ENCODE results near the gene AGRP.
A peak's percentile ranks its signal among the peaks of the same experiment; 100 is the strongest.
"Not testable (repeated sequence)": the region's sequence is repeated elsewhere in the genome, so short reads cannot be mapped to it uniquely, and the experiment has no call there.

The AGRP gene

DNA sequence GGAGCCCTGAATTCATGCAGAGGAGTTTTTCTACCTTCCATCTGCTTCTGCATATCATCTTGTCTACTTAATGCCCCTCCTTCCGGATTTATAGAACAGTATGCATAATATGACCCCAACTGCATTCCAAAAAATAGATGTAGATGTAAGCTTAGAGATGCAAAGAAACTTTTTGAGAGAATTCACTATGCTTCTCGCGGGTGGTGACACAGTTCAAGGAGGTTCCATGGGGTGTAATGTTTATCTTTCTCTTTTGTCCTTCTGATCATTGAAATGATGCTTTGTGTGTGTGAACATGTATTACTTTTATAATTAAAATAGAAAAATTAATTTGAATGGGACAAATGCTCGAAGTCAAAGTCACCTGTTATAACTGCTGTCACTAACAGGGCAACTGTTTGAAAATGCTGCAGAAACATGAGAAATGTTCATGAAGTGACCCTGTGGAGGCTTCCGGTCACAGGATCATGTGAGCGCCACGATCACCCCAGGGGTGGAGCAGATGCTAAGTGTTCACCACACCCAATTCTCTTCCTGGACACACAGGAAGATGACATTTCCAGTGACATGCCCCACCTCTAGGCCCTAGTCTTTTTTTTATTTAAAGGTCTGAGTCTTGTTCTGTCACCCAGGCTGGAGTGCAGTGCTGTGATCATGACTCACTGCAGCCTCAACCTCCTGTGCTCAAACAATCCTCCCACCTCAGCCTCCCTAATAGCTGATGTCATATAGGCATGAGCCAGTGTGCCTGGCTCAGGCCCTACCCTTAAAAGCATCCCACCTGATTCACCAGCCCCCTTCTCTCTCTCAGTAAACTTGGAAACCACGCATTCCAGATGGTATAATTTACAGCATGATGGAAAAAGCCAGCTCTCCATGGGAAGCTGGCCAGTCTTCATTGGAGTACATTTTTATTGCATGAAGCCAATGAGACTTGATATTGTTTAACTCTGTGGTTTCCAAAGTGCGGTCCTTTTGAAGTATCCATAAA, 21.0 kb upstream of the AGRP start:
- no peak for DNase-seq (ENCODE audit: low spot score)

- DNase-seq (ENCODE audit: low spot score): no peak
Measured at GRCh38 chr16:67499106-67499505, 15.8 kb upstream of the AGRP start.

- DNase-seq (ENCODE audit: low spot score): no peak
Measured at GRCh38 chr16:67490335-67491096, 7.2 kb upstream of the AGRP start.

- DNase-seq (ENCODE audit: low spot score): no peak
Measured at GRCh38 chr16:67489401-67490083, 6.2 kb upstream of the AGRP start.

GRCh38 chr16:67487561-67487960, 4.2 kb upstream of the AGRP start:
- DNase-seq (ENCODE audit: low spot score): not testable (repeated sequence)

GRCh38 chr16:67486805-67487204, 3.5 kb upstream of the AGRP start:
- no peak for DNase-seq (ENCODE audit: low spot score)

- DNase-seq (ENCODE audit: low spot score): no peak
Measured at GRCh38 chr16:67483731-67484525, 581 bp upstream of the AGRP start.

DNA sequence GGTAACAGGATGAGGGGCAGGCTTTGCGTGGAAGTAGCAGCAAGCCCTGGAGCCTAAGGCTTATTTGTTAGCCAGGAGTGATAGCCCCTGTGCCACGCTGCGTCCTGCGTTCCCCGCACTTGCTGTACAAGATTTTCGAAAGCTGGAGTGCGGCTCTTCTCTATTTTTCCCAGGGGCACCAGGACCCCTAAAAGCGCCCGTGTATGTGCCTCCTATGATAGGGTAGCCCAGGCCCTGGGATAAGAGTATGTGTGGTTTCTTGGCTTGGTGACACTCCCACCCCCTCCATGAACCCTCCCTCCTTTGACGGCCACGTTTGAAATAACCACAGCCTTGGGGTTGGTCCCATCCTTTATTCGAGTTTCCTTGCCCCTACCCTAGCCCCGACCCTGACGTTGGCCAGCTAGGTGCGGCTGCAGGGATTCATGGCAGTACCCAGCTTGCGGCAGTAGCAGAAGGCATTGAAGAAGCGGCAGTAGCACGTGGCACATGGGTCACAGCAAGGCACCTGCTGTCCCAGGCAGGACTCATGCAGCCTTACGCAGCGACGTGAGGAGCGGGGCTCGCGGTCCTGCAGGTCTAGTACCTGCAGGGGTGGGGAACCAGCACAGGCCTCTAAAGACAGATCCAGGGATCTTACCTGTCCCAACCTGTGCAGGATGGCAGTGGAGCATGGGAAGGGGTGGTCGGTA, 968 bp downstream of the AGRP start:
- DNase-seq (ENCODE audit: low spot score): no peak

DNA sequence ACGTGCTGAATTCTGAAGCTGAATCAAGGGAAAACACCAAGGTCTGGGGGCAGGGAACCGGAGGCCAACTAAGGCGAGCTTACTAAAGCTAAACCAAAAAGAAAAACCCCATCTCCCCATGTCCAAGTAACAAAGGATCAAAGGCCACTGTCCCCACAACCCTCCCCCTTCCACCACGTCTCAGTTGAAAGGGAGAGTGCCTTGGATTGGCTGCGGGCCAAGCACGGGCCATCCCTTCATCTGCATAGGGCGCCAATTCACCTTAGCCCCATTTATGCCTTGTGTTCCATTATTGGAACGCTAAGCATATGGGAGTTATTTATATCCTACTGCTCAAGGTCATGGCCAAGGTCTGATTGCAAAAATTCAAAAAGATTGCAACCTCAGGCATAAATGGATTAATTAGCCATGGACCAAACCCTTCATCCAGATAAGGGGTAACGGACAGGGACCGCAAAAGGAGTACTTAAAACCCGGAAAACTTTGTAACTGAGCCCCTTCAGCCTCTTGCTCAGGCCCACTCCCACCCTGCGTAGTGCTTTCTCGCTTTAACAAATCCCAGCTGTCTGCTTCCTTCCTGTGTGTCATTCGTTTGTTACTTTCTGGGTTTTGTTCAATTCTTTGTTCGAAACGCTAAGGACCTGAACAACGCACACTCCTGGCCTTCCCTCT, 1.6 kb downstream of the AGRP start:
- DNase-seq (ENCODE audit: low spot score): no peak

DNA sequence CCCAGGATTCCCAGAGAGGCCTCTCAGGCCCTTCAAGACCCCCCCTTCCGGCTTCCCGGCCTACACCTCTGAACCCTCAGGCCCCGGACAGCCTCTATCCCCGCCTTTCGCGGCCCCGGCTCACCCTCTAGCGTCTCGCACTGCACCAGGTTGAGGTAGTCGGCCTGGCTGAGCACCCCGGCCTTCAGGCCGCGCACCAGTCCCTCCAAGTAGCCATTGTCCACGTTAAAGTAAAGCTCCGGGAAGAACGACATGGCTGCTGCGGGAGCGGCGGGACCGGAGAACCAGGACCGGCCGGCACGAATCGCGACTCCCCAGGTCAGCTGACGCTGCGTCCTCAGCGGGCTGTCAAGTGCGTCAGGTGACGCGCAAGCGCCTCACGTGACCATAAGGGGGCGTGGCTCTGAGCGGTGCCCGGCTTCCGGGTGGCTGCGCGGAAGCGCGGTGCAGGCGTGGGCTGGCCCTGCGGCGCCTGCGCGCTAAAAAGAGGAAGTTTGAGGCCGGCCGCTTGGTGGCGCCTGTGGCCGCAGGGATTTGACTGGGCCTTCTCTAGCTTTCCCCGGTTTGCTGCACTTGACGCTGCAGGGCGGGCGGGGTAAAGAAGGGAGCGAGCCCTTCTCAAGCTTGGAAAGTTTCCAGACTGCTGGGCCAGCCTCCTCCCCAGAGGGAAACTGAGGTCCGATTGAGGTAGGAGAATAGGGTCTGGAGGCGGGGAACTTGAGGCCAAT, 2.4 kb downstream of the AGRP start, which contains the start of gene ATP6V0D1:
ATP6V0D1 (minus strand) TSS at position 325 of the 728 bp plus-strand sequence; CDS start at position 254, 71 bp downstream.
- peak; percentile 98 for DNase-seq (ENCODE audit: low spot score)

DNA sequence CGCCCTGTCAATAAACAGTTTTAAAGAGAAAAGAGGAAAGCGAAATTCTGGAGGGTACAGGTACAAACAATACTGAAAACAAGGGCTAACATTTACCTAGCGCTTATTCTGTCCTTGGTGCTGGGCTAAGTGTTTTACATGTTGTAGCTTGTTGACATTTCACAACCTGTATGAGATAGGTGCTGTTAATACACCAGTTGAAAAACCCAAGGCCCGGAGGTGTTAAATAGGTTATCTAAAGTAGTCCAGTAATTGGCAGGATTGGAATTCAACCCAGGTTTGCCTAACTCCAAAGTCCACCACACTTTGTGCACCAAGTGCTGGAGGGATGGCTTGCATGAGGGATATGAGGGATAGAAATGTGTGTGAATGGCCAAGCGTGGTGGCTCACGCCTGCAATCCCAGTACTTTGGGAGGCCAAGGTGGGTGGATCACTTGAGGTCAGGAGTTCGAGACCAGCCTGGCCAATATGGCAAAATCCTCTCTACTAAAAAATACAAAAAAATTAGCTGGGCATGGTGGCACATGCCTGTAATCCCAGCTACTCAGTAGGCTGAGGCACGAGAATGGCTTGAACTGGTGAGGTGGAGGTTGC, 5.3 kb downstream of the AGRP start:
- no peak for DNase-seq (ENCODE audit: low spot score)

DNA sequence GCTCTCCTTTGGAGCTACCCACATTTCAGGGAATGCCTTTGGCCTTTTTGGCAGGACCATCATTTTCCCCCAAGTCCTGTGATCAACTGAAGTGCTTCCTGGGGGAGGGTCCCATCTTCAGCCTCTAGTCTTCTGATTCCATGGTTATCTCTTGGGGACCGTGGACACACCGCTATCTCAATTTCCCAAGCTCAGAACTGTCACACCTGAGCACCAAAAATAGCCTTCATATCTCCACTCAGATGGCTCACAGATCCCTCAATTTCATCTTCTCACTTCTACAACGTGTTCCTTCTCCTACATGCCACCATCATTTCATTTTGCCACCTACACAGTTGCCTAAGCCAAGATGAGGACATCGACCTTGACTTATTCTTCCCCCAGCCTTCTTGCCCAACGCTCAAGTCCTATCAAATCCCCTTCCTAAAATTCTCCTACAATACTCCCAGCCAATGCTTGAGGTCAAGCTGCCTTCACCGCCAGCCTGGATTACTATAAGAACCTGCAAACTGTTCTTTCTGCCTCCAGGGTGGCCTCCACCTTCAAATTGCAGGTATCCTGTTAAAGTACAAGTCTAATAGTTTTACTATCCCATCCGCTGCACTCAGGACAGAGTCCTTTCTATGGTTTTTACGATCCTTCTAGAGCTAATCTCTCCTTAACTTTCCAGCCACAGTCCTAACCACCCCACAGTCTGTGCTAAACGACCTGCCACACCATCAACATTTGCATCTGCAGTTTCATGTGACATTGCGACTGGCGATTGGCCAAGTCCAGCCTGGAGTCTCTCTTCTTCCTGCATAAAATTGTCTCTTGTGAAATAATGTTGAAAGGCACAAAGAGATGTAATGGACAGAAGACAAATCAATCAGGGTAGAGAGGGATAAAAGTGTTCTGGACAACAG, 8.5 kb downstream of the AGRP start:
- no peak for DNase-seq (ENCODE audit: low spot score)

- no peak for DNase-seq (ENCODE audit: low spot score)
Measured at GRCh38 chr16:67471758-67472384, 11.5 kb downstream of the AGRP start.

DNA sequence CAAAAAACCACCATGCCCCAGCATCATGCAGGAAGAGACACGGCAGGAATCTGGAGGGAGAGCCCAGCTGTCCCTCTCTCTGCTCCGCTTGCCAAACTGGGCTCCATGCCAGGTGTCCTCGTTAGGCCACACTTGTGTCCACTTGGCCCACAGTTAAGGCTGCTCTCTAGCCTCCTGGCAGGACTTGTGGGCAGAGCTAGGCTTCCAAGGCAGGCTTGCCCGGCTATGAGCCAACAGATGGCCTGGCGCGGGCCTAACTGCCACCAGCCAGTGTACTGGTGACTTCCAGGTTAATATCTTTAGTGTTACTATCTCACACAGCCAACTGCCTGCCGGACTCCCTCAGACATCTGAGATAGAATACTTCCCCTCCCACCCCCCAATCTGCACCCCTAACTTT, 13.0 kb downstream of the AGRP start:
- DNase-seq (ENCODE audit: low spot score): no peak

DNA sequence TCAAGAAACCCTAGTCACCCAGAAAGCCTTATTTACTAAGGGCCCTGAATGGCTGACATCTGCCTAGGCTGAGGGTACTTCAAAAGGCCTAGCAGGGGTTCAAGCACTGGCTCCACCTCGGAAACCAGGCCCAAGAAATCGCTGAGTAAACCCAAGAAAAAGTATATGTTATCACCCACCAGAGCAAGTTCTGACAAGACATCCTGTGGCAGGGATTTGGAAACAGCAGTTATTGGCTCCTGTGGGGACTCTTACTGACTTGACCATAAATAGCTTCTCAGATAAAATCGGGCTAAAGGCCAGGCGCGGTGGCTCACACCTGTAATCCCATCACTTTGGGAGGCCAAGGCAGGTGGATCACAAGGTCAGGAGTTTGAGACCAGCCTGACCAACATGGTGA, 14.6 kb downstream of the AGRP start:
- DNase-seq (ENCODE audit: low spot score): no peak

DNA sequence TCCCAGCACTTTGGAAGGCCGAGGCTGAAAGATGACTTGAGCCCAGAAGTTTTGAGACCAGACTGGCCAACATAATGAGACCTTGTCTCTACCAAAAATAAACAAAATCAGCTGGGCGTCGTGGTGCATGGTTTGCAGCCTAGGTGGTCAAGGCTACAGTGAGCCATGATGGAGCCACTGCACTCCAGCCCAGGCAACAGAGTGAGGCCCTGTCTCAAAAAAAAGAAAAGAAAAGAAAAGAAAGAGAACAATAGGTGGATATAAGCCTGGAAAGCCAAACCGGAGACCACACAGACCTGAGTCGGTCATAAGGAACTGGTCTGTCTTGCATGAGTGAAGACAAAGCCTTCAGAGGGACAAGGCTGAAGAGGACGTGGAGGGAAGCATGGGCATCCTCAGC, 16.8 kb downstream of the AGRP start:
- no peak for DNase-seq (ENCODE audit: low spot score)

GRCh38 chr16:67464565-67464964, 18.8 kb downstream of the AGRP start:
- no peak for DNase-seq (ENCODE audit: low spot score)

GRCh38 chr16:67463691-67464090, 19.7 kb downstream of the AGRP start:
- DNase-seq (ENCODE audit: low spot score): no peak

All from germinal center (tissue), 1 donor.